PC-3 (cell line): ENCODE data around the gene DGKH. TPM values are rescaled to one million over a fixed set of nuclear protein-coding genes. Genes with fewer than 3 reads are reported as not detected.

ENCODE experiments used
- ATAC-seq: fragments of 200-7000 bp; cut with Tn5 transposase; 2 replicates; pipeline ENCODE4 v1.9.1; 2020; ENCODE audit warnings: mild to moderate bottlenecking, moderate library complexity
- BruUV-seq: library from RNA; stranded (reverse); fragments of 400-500 nt; replicated peaks from 2 replicates; lab custom pipeline; 2021; lab: Mats Ljungman, UMichigan
- CTCF ChIA-PET: fragments of 300-600 bp; sonication (Branson Sonifier 250); formaldehyde crosslinking; loops from one replicate; lab custom pipeline; 2022; ENCODE audit warnings: antibody characterized with exemption; lab: Charles Lee
- POLR2A ChIA-PET: fragments of 300-600 bp; sonication (Branson Sonifier 250); formaldehyde crosslinking; loops from one replicate; lab custom pipeline; 2022; ENCODE audit warnings: antibody characterized with exemption; ENCODE audit not compliant: unreplicated experiment; lab: Charles Lee
- DNase-seq: peaks from one replicate; pipeline ENCODE4 v3.0.0-alpha.2; 2015
- H2AFZ ChIP-seq: fragments of 300-600 bp; sonication (generic); 2 replicates; pipeline ENCODE4 v1.6.0; 2016; ENCODE audit warnings: antibody characterized with exemption, low read length
- H3F3A ChIP-seq: fragments of 300-600 bp; sonication (generic); one replicate; pipeline ENCODE4 v1.6.0; 2017; ENCODE audit warnings: antibody characterized with exemption, low read length, control low read depth, mild to moderate bottlenecking; ENCODE audit not compliant: unreplicated experiment
- H3K27ac ChIP-seq: fragments of 300-600 bp; sonication (generic); 2 replicates; pipeline ENCODE4 v1.5.1; 2016; ENCODE audit warnings: mild to moderate bottlenecking, low read length
- H3K27me3 ChIP-seq: fragments of 300-600 bp; sonication (generic); 2 replicates; pipeline ENCODE4 v1.6.1; 2016; ENCODE audit warnings: low read length, mixed read lengths
- H3K36me3 ChIP-seq: fragments of 300-600 bp; sonication (generic); 2 replicates; pipeline ENCODE4 v1.6.1; 2016; ENCODE audit warnings: low read depth, mixed run types, low read length, mixed read lengths
- H3K4me1 ChIP-seq: fragments of 300-600 bp; sonication (generic); 2 replicates; pipeline ENCODE4 v1.5.1; 2016; ENCODE audit warnings: low read length; ENCODE audit not compliant: insufficient read depth
- H3K4me2 ChIP-seq: fragments of 300-600 bp; sonication (generic); 2 replicates; pipeline ENCODE4 v1.6.0; 2016; ENCODE audit warnings: low read length
- H3K4me3 ChIP-seq: fragments of 300-600 bp; sonication (generic); 2 replicates; pipeline ENCODE4 v1.5.1; 2016; ENCODE audit warnings: mild to moderate bottlenecking, low read length, mixed read lengths
- H3K79me2 ChIP-seq: fragments of 300-600 bp; sonication (generic); 2 replicates; pipeline ENCODE4 v1.6.1; 2017; ENCODE audit warnings: low read length, mixed read lengths
- H3K9ac ChIP-seq: fragments of 300-600 bp; sonication (generic); 2 replicates; pipeline ENCODE4 v1.6.0; 2016; ENCODE audit warnings: mild to moderate bottlenecking, low read length
- H3K9me2 ChIP-seq: fragments of 300-600 bp; sonication (generic); replicated peaks from 2 replicates; pipeline ENCODE4 v1.6.1; 2016; ENCODE audit warnings: mixed run types, low read length, mixed read lengths
- H3K9me3 ChIP-seq: fragments of 300-600 bp; sonication (generic); 2 replicates; pipeline ENCODE4 v1.6.1; 2016; ENCODE audit warnings: low read length, mixed read lengths
- H4K20me1 ChIP-seq: fragments of 300-600 bp; sonication (generic); 2 replicates; pipeline ENCODE4 v1.6.1; 2016; ENCODE audit warnings: low read length, mixed read lengths
- CTCF ChIP-seq: fragments of 300-600 bp; sonication (generic); conservative IDR thresholded peaks from 2 replicates; pipeline ENCODE4 v1.5.1; 2017; ENCODE audit warnings: antibody characterized with exemption, low read depth, mild to moderate bottlenecking, low read length
- EZH2 ChIP-seq: fragments of 300-600 bp; sonication (generic); IDR thresholded peaks from one replicate; pipeline ENCODE4 v1.6.1; 2017; ENCODE audit warnings: antibody characterized with exemption, mild to moderate bottlenecking, low read length; ENCODE audit not compliant: unreplicated experiment
- EZH2phosphoT487 ChIP-seq: fragments of 300-600 bp; sonication (generic); IDR thresholded peaks from 2 replicates; pipeline ENCODE4 v1.6.1; 2018; ENCODE audit warnings: mild to moderate bottlenecking, antibody characterized with exemption, low read length, borderline replicate concordance
- intact Hi-C: fragments of 100-400 bp; cut with micrococcal nuclease; formaldehyde crosslinking; loops from 2 replicates; pipeline ENCODE4 v1.9.0; 2023
- total RNA-seq: library from RNA; depleted of rRNA; stranded (reverse); fragments of >200 nt; gene quantifications from 2 replicates; pipeline ENCODE4 v1.2.3, GENCODE V29; 2014

DGKH gene
- total RNA-seq, 1 experiment from 2014 or later = 5.9 TPM

- Histone ChIP-seq H4K20me1 (no peaks in the 10 kb centered on the region), H3F3A (no peaks in the 10 kb centered on the region), H3K27ac (no peak overlapping the region), H2AFZ (no peak overlapping the region), H3K4me2 (no peak overlapping the region), H3K4me1 (no peaks in the 10 kb centered on the region), H3K9ac (no peak overlapping the region), H3K4me3 (no peak overlapping the region), H3K36me3 (peaks cover 3% of the 10 kb centered on the region; the same call in 1 of the 2 replicates), H3K79me2 (no peaks in the 10 kb centered on the region), H3K9me3 (no peaks in the 10 kb centered on the region), H3K27me3 (no peaks in the 10 kb centered on the region), H3K9me2 (no peaks in the 10 kb centered on the region)
- POLR2A ChIA-PET = no interaction called here
- intact Hi-C loops = no loop called here
- TF ChIP-seq CTCF (no peak), EZH2phosphoT487 (no peak), EZH2 (no peak)
- no peak for DNase-seq
- ATAC-seq = no peak
- no TSS peak for BruUV-seq
- CTCF ChIA-PET = no interaction called here
Observed at GRCh38 chr13:42181381-42181953, 133.0 kb downstream of the DGKH start.

- H3K4me3 ChIP-seq = no peak overlapping the region
- no peak overlapping the region for H3K27ac ChIP-seq
- POLR2A ChIA-PET = no interaction called here
- intact Hi-C loops = no loop called here
- H3K79me2 ChIP-seq = no peaks in the 10 kb centered on the region
- no peak for ATAC-seq
- TF ChIP-seq EZH2 = no peak
- TF ChIP-seq CTCF = no peak
- TF ChIP-seq EZH2phosphoT487 = no peak
- DNase-seq = no peak
- H3K27me3 ChIP-seq = no peaks in the 10 kb centered on the region
- 0 out of 2 replicates have a peak, but pooled peaks cover 2% of the 10 kb centered on the region for H3K36me3 ChIP-seq
- H3K9me2 ChIP-seq = no peaks in the 10 kb centered on the region
- CTCF ChIA-PET = no interaction called here
- H4K20me1 ChIP-seq = no peaks in the 10 kb centered on the region
- no TSS peak for BruUV-seq
- no peak overlapping the region for H3K4me2 ChIP-seq
- H3K4me1 ChIP-seq = no peaks in the 10 kb centered on the region
- H2AFZ ChIP-seq = no peak overlapping the region
- no peak overlapping the region for H3K9ac ChIP-seq
- H3F3A ChIP-seq = no peaks in the 10 kb centered on the region
- no peaks in the 10 kb centered on the region for H3K9me3 ChIP-seq
Observed at GRCh38 chr13:42189061-42189460, 140.6 kb downstream of the DGKH start.

- ATAC-seq (no peak), DNase-seq (no peak)
- no peak overlapping the region for H3K4me3 ChIP-seq
- H3F3A ChIP-seq = no peaks in the 10 kb centered on the region
- no peaks in the 10 kb centered on the region for H3K9me3 ChIP-seq
- no peaks in the 10 kb centered on the region for H3K27me3 ChIP-seq
- intact Hi-C loops = no loop called here
- no TSS peak for BruUV-seq
- H3K27ac ChIP-seq = no peak overlapping the region
- H3K4me1 ChIP-seq = no peaks in the 10 kb centered on the region
- 0 out of 2 replicates have a peak, but pooled peaks cover 4% of the 10 kb centered on the region for H3K36me3 ChIP-seq
- H4K20me1 ChIP-seq = no peaks in the 10 kb centered on the region
- no peaks in the 10 kb centered on the region for H3K79me2 ChIP-seq
- no peak overlapping the region for H2AFZ ChIP-seq
- TF ChIP-seq EZH2 (no peak), CTCF (no peak), EZH2phosphoT487 (no peak)
- H3K9ac ChIP-seq = no peak overlapping the region
- ChIA-PET CTCF (no interaction called here), POLR2A (no interaction called here)
- H3K4me2 ChIP-seq = no peak overlapping the region
- H3K9me2 ChIP-seq = no peaks in the 10 kb centered on the region
Observed at GRCh38 chr13:42190529-42190928, 142.1 kb downstream of the DGKH start.
